Right lobe of liver (tissue), 4 donors: Measurements from ENCODE around the gene DNAAF9.

Experiments used
- POLR2A ChIP-seq: fragments of 450-650 bp; IDR thresholded peaks from one replicate; pipeline ENCODE4 v1.6.1; 2017; ENCODE audit warnings: antibody characterized with exemption, mild to moderate bottlenecking
- TF ChIP-seq, protein P1 (sequence below), 4 donors: fragments of 200-600 bp in 3 of 4; fragments of 450-650 bp in 1 of 4; IDR thresholded peaks; one replicate each; pipeline versions ENCODE4 v1.5.1 to v1.8.0; 2016 to 2022; ENCODE audit warnings: antibody characterized with exemption in 4 of 4, mild to moderate bottlenecking in 2 of 4
- donor health status: DM: no; HTN: no; CAD: no.
- donor health status: DM: no; HTN: no; CAD: no.
- donor health status: DM: no; HTN: yes; CAD: no.

DNA sequence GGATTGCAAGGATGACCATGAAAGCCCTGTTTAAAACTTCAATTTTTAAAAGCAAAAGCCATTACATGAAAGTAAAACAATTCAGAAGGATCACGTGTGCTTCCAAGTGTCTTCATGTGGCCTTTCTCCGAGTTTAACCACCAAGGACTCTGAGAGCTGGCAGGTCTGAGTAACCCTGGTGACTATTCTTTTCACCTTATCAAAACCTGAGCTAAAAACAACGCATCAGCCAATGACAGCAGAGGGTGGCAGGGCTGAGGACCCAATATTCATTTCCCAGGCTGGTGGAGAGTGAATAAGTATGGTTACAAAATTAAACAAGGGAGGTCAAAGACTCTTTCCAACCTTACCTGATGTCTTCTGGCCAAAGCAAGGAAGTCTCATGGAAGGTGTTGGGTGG lies 46.7 kb downstream of the DNAAF9 start:
- TF ChIP-seq, protein P1, sequence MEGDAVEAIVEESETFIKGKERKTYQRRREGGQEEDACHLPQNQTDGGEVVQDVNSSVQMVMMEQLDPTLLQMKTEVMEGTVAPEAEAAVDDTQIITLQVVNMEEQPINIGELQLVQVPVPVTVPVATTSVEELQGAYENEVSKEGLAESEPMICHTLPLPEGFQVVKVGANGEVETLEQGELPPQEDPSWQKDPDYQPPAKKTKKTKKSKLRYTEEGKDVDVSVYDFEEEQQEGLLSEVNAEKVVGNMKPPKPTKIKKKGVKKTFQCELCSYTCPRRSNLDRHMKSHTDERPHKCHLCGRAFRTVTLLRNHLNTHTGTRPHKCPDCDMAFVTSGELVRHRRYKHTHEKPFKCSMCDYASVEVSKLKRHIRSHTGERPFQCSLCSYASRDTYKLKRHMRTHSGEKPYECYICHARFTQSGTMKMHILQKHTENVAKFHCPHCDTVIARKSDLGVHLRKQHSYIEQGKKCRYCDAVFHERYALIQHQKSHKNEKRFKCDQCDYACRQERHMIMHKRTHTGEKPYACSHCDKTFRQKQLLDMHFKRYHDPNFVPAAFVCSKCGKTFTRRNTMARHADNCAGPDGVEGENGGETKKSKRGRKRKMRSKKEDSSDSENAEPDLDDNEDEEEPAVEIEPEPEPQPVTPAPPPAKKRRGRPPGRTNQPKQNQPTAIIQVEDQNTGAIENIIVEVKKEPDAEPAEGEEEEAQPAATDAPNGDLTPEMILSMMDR (IDR thresholded peaks at IDR 0.05): no peak
- TF ChIP-seq POLR2A: no peak
